ENCODE data around the gene OSBP. TPM values are rescaled to one million over a fixed set of nuclear protein-coding genes. Genes with fewer than 3 reads are reported as not detected.
"Not testable (repeated sequence)": the region's sequence is repeated elsewhere in the genome, so short reads cannot be mapped to it uniquely, and the experiment has no call there.

The OSBP gene
- total RNA-seq, 1 experiment from 2014 or later: 35.3 TPM

DNA sequence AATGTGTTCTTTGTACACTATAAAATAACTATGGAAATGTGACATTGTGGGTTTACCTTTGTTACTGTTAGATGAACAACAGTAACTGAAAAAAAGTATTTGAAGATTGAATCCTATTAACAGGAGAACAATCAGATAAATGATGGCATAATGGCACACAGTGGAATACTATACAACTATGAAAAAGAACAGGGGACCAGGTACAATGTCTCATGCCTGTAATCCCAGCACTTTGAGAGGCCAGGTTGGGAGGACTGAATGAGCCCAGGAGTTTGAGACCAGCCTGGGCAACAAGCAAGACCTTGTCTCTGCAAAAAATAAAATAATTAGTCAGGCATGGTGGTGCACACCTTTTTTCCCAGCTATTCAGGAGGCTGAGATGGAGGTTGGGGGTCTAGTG lies 14.4 kb upstream of the OSBP start:
- Histone ChIP-seq H3K36me3 (ENCODE audit: control insufficient read depth, insufficient read depth, low read length) (no peaks in the 10 kb centered on the region), H3K4me1 (ENCODE audit: control insufficient read depth, insufficient read depth, low read length) (no peaks in the 10 kb centered on the region), H3K4me3 (ENCODE audit: low read depth in 2 of 2, low read length in 2 of 2) (no peak overlapping the region), H3K27me3 (ENCODE audit: control insufficient read depth, insufficient read depth, low read length) (no peaks in the 10 kb centered on the region), H3K27ac (ENCODE audit: low read length) (no peak overlapping the region), H3K9me3 (ENCODE audit: control insufficient read depth, insufficient read depth, low read depth, low read length) (no peaks in the 10 kb centered on the region)
- ChIA-PET CTCF (no interaction called here), POLR2A (no interaction called here)
- TF ChIP-seq SIN3A (IDR thresholded peaks at IDR 0.05; ENCODE audit: borderline replicate concordance, insufficient read depth, low read depth, low read length) (no peak), TCF7L2 (IDR thresholded peaks at IDR 0.05; ENCODE audit: low read depth, low read length) (no peak), POLR2AphosphoS5 (IDR thresholded peaks at IDR 0.05; ENCODE audit: low read depth, low read length) (no peak)
- TF ChIP-seq, protein P1, sequence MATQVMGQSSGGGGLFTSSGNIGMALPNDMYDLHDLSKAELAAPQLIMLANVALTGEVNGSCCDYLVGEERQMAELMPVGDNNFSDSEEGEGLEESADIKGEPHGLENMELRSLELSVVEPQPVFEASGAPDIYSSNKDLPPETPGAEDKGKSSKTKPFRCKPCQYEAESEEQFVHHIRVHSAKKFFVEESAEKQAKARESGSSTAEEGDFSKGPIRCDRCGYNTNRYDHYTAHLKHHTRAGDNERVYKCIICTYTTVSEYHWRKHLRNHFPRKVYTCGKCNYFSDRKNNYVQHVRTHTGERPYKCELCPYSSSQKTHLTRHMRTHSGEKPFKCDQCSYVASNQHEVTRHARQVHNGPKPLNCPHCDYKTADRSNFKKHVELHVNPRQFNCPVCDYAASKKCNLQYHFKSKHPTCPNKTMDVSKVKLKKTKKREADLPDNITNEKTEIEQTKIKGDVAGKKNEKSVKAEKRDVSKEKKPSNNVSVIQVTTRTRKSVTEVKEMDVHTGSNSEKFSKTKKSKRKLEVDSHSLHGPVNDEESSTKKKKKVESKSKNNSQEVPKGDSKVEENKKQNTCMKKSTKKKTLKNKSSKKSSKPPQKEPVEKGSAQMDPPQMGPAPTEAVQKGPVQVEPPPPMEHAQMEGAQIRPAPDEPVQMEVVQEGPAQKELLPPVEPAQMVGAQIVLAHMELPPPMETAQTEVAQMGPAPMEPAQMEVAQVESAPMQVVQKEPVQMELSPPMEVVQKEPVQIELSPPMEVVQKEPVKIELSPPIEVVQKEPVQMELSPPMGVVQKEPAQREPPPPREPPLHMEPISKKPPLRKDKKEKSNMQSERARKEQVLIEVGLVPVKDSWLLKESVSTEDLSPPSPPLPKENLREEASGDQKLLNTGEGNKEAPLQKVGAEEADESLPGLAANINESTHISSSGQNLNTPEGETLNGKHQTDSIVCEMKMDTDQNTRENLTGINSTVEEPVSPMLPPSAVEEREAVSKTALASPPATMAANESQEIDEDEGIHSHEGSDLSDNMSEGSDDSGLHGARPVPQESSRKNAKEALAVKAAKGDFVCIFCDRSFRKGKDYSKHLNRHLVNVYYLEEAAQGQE (IDR thresholded peaks at IDR 0.05; ENCODE audit: insufficient read depth in 1 of 2, low read depth in 2 of 2, low read length in 1 of 2): no peak
- TF ChIP-seq, protein P2, sequence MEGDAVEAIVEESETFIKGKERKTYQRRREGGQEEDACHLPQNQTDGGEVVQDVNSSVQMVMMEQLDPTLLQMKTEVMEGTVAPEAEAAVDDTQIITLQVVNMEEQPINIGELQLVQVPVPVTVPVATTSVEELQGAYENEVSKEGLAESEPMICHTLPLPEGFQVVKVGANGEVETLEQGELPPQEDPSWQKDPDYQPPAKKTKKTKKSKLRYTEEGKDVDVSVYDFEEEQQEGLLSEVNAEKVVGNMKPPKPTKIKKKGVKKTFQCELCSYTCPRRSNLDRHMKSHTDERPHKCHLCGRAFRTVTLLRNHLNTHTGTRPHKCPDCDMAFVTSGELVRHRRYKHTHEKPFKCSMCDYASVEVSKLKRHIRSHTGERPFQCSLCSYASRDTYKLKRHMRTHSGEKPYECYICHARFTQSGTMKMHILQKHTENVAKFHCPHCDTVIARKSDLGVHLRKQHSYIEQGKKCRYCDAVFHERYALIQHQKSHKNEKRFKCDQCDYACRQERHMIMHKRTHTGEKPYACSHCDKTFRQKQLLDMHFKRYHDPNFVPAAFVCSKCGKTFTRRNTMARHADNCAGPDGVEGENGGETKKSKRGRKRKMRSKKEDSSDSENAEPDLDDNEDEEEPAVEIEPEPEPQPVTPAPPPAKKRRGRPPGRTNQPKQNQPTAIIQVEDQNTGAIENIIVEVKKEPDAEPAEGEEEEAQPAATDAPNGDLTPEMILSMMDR (IDR thresholded peaks at IDR 0.05): no peak
- in situ Hi-C loops (cut with HindIII; ENCODE audit: low pct_unique_long_range_greater_than_20kb, low sequenced_read_pairs) (no loop called here), intact Hi-C loops (cut with micrococcal nuclease; ENCODE audit: unreplicated experiment) (loop anchor here (5.0 kb wide), 1 partner anchor 37 kb away; the partner anchor contains the start of gene PATL1)
- no peak for DNase-seq (ENCODE audit: low read depth, low spot score)
- BruUV-seq (replicated peaks): no TSS peak
- ATAC-seq: no peak

DNA sequence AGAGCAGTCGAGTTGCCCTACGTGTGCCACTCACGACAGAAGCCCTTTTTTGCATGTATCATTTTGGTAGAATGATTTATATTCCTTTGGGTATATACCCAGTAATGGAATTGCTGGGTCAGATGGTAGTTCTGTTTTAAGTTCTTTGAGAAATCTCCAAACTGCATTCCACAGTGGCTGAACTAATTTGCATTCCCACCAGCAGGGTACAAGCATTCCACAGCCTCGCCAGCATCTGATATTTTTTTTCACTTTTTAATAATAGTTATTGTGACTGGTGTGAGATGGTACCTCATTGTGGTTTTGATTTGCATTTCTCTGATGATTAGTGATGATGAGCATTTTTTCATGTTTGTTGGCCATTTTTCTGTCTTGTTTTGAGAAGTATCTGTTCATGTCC lies 11.4 kb upstream of the OSBP start:
- BruUV-seq (replicated peaks); in situ Hi-C loops (cut with HindIII; ENCODE audit: low pct_unique_long_range_greater_than_20kb, low sequenced_read_pairs); DNase-seq (ENCODE audit: low read depth, low spot score); ATAC-seq; H3K9me3 ChIP-seq (ENCODE audit: control insufficient read depth, insufficient read depth, low read depth, low read length); intact Hi-C loops (cut with micrococcal nuclease; ENCODE audit: unreplicated experiment); POLR2A ChIA-PET; H3K4me1 ChIP-seq (ENCODE audit: control insufficient read depth, insufficient read depth, low read length); H3K36me3 ChIP-seq (ENCODE audit: control insufficient read depth, insufficient read depth, low read length); CTCF ChIA-PET; H3K27ac ChIP-seq (ENCODE audit: low read length); H3K27me3 ChIP-seq (ENCODE audit: control insufficient read depth, insufficient read depth, low read length); H3K4me3 ChIP-seq (ENCODE audit: low read depth in 2 of 2, low read length in 2 of 2): not testable (repeated sequence)

DNA sequence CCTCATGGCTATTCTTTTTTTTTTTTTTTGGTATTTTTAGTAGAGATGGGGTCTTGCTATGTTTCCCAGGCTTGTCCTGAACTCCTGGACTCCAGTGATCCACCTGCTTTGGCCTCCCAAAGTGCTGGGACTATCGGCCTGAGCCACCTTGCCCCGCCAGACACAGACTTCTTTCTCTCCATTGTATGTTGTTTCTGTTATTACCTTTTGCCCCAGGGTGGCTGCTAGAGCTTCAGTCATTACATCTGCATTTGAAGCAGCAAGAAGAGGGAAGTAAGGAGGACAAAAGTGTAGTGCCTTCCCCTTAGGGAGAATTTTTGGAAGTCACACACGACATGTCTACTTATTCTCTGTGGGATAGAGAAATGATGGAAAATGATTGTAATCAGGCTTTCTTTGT lies 10.1 kb upstream of the OSBP start:
- intact Hi-C loops (cut with micrococcal nuclease; ENCODE audit: unreplicated experiment): no loop called here
- H3K36me3 ChIP-seq (ENCODE audit: control insufficient read depth, insufficient read depth, low read length): no peaks in the 10 kb centered on the region
- no peaks in the 10 kb centered on the region for H3K4me1 ChIP-seq (ENCODE audit: control insufficient read depth, insufficient read depth, low read length)
- DNase-seq (ENCODE audit: low read depth, low spot score) (no peak), ATAC-seq (no peak)
- no peaks in the 10 kb centered on the region for H3K27me3 ChIP-seq (ENCODE audit: control insufficient read depth, insufficient read depth, low read length)
- no peak overlapping the region for H3K27ac ChIP-seq (ENCODE audit: low read length)
- BruUV-seq (replicated peaks): no TSS peak
- ChIA-PET POLR2A (no interaction called here), CTCF (no interaction called here)
- H3K4me3 ChIP-seq (ENCODE audit: low read depth in 2 of 2, low read length in 2 of 2): no peak overlapping the region
- TF ChIP-seq TCF7L2 (IDR thresholded peaks at IDR 0.05; ENCODE audit: low read depth, low read length): no peak
- in situ Hi-C loops (cut with HindIII; ENCODE audit: low pct_unique_long_range_greater_than_20kb, low sequenced_read_pairs): no loop called here
- no peaks in the 10 kb centered on the region for H3K9me3 ChIP-seq (ENCODE audit: control insufficient read depth, insufficient read depth, low read depth, low read length)

All from Panc1 (cell line).